HCT116 (cell line): Measurements from ENCODE around the gene CNN3. TPM values are rescaled to one million over a fixed set of nuclear protein-coding genes. Genes with fewer than 3 reads are reported as not detected.

Experiments used
- ATAC-seq: fragments of 200-7000 bp; cut with Tn5 transposase; 2 replicates; pipeline ENCODE4 v1.9.1; 2020; ENCODE audit warnings: mild to moderate bottlenecking, moderate library complexity
- BruUV-seq: library from RNA; stranded (reverse); fragments of 400-500 nt; replicated peaks from 2 replicates; lab custom pipeline; 2021; lab: Mats Ljungman, UMichigan
- CTCF ChIA-PET: fragments of 300-600 bp; sonication (Branson Sonifier 250); formaldehyde crosslinking; loops from one replicate; lab custom pipeline; 2021; ENCODE audit warnings: antibody characterized with exemption; lab: Charles Lee
- POLR2A ChIA-PET: fragments of 300-600, 350-600 bp; sonication (Branson Sonifier 250); formaldehyde crosslinking; loops from one replicate; lab custom pipeline; 2021; ENCODE audit warnings: antibody characterized with exemption; lab: Charles Lee
- RAD21 ChIA-PET, 2 experiments: fragments of 300-600 bp; sonication (Branson Sonifier 250); formaldehyde crosslinking; loops; one replicate each; lab custom pipeline; 2023; ENCODE audit warnings: low total read pairs in 2 of 2; ENCODE audit not compliant: uncharacterized antibody in 2 of 2, unreplicated experiment in 2 of 2, low non-redundant PET in 1 of 2; lab: Charles Lee
- DNase-seq: peaks from one replicate; pipeline ENCODE4 v3.0.0-alpha.2; 2010; ENCODE audit warnings: low read depth, low spot score
- H2AFZ ChIP-seq: fragments of 200-600 bp; shearing (Covaris generic), sonication (generic); 2 replicates; pipeline ENCODE4 v1.6.1; 2017; ENCODE audit warnings: low read depth, mixed run types, mixed read lengths, antibody characterized with exemption, low read length; ENCODE audit not compliant: poor library complexity, severe bottlenecking
- H3K27ac ChIP-seq: 2 replicates; pipeline ENCODE4 v1.5.1; 2012; ENCODE audit warnings: low read depth, low read length
- H3K27me3 ChIP-seq: fragments of 200-600 bp; sonication (generic); 2 replicates; pipeline ENCODE4 v1.6.1; 2016; ENCODE audit warnings: mixed run types, low read length, mixed read lengths; ENCODE audit not compliant: insufficient read depth
- H3K36me3 ChIP-seq, 2 experiments: fragments of 200-500 bp in 1 of 2; fragments of 200-600 bp in 1 of 2; sonication (Bioruptor generic) in 1 of 2; sonication (generic) in 1 of 2; 2 replicates each; pipeline versions ENCODE4 v1.5.1 to v1.6.1; 2014 to 2016; ENCODE audit warnings: low read length in 2 of 2, inconsistent platforms in 1 of 2, mixed read lengths in 1 of 2, mixed run types in 1 of 2; ENCODE audit not compliant: insufficient read depth in 2 of 2, control insufficient read depth in 1 of 2
- H3K4me1 ChIP-seq, 2 experiments: fragments of 200-600 bp in 1 of 2; sonication (generic) in 1 of 2; 2 replicates each; pipeline versions ENCODE4 v1.5.1 to v1.6.1; 2012 to 2017; ENCODE audit warnings: low read length in 2 of 2, inconsistent platforms in 1 of 2, mild to moderate bottlenecking in 1 of 2, mixed read lengths in 1 of 2, mixed run types in 1 of 2, moderate library complexity in 1 of 2; ENCODE audit not compliant: insufficient read depth in 2 of 2, control insufficient read depth in 1 of 2
- H3K4me2 ChIP-seq: fragments of 200-600 bp; sonication (generic); 2 replicates; pipeline ENCODE4 v1.6.1; 2017; ENCODE audit warnings: mixed run types, low read length, mixed read lengths
- H3K4me3 ChIP-seq, 2 experiments: fragments of 200-600 bp in 1 of 2; sonication (generic) in 1 of 2; replicated peaks in 1 of 2; 2 replicates each; pipeline ENCODE4 v1.5.1; 2011 to 2016; ENCODE audit warnings: low read length in 2 of 2, control low read depth in 1 of 2, low read depth in 1 of 2, mild to moderate bottlenecking in 1 of 2, mixed read lengths in 1 of 2, mixed run types in 1 of 2
- H3K79me2 ChIP-seq: fragments of 200-600 bp; sonication (generic); 2 replicates; pipeline ENCODE4 v1.6.1; 2017; ENCODE audit warnings: mild to moderate bottlenecking, mixed run types, low read length, moderate library complexity, mixed read lengths; ENCODE audit not compliant: insufficient read depth
- H3K9ac ChIP-seq: fragments of 200-600 bp; sonication (generic); 2 replicates; pipeline ENCODE4 v1.6.1; 2016; ENCODE audit warnings: low read length, mixed read lengths
- H3K9me2 ChIP-seq: fragments of 200-600 bp; sonication (generic), shearing (Covaris generic); 2 replicates; pipeline ENCODE4 v1.6.1; 2017; ENCODE audit warnings: mixed run types, mild to moderate bottlenecking, moderate library complexity; ENCODE audit not compliant: insufficient read depth
- H3K9me3 ChIP-seq, 2 experiments: fragments of 200-500 bp in 1 of 2; fragments of 200-600 bp in 1 of 2; sonication (Bioruptor generic) in 1 of 2; sonication (generic) in 1 of 2; 2 replicates each; pipeline ENCODE4 v1.6.1; 2014 to 2017; ENCODE audit warnings: low read length in 2 of 2, mixed read lengths in 2 of 2, inconsistent platforms in 1 of 2, low read depth in 1 of 2, mild to moderate bottlenecking in 1 of 2, mixed run types in 1 of 2, moderate library complexity in 1 of 2; ENCODE audit not compliant: control insufficient read depth in 1 of 2, insufficient read depth in 1 of 2
- H4K20me1 ChIP-seq: fragments of 200-600 bp; sonication (generic), shearing (Covaris generic); 2 replicates; pipeline ENCODE4 v1.6.1; 2017; ENCODE audit warnings: mixed run types, mild to moderate bottlenecking, moderate library complexity; ENCODE audit not compliant: insufficient read depth
- ATF3 ChIP-seq: IDR thresholded peaks from 2 replicates; pipeline ENCODE4 v1.6.1; 2012
- EGR1 ChIP-seq: IDR thresholded peaks from 2 replicates; pipeline ENCODE4 v1.6.1; 2012; ENCODE audit warnings: low read depth
- ELF1 ChIP-seq: IDR thresholded peaks from 2 replicates; pipeline ENCODE4 v1.6.1; 2012; ENCODE audit warnings: low read depth, borderline replicate concordance
- EZH2 ChIP-seq: fragments of 200-600 bp; sonication (generic); IDR thresholded peaks from 2 replicates; pipeline ENCODE4 v1.6.1; 2017; ENCODE audit warnings: antibody characterized with exemption, mixed run types
- EZH2phosphoT487 ChIP-seq: fragments of 200-600 bp; IDR thresholded peaks from 2 replicates; pipeline ENCODE4 v1.6.1; 2018; ENCODE audit warnings: antibody characterized with exemption, borderline replicate concordance
- JUND ChIP-seq: IDR thresholded peaks from 2 replicates; pipeline ENCODE4 v1.6.1; 2012
- POLR2AphosphoS5 ChIP-seq: IDR thresholded peaks from 2 replicates; pipeline ENCODE4 v1.6.1; 2011; ENCODE audit warnings: mild to moderate bottlenecking, low read depth, low read length, moderate library complexity
- SIN3A ChIP-seq: IDR thresholded peaks from 2 replicates; pipeline ENCODE4 v1.6.1; 2012; ENCODE audit warnings: low read depth
- SP1 ChIP-seq: IDR thresholded peaks from 2 replicates; pipeline ENCODE4 v1.6.1; 2012; ENCODE audit warnings: low read depth
- SRF ChIP-seq: IDR thresholded peaks from 2 replicates; pipeline ENCODE4 v1.6.1; 2012; ENCODE audit warnings: low read depth
- TCF7L2 ChIP-seq: IDR thresholded peaks from 2 replicates; pipeline ENCODE4 v1.7.0; 2011; ENCODE audit warnings: borderline replicate concordance, inconsistent platforms; ENCODE audit not compliant: insufficient read depth, insufficient read length; ENCODE audit errors: extremely low read depth
- ZBTB33 ChIP-seq: IDR thresholded peaks from 2 replicates; pipeline ENCODE4 v1.6.1; 2011; ENCODE audit warnings: mild to moderate bottlenecking, low read length, moderate library complexity; ENCODE audit not compliant: insufficient replicate concordance; ENCODE audit errors: extremely low read depth
- ZFX ChIP-seq: fragments of 450-650 bp; IDR thresholded peaks from 2 replicates; pipeline ENCODE4 v1.6.1; 2017
- ZNF274 ChIP-seq: fragments of 200-500 bp; sonication (Bioruptor generic); IDR thresholded peaks from 2 replicates; pipeline ENCODE4 v1.6.1; 2014; ENCODE audit warnings: mild to moderate bottlenecking, low read depth, low read length, inconsistent platforms
- intact Hi-C: fragments of 100-400 bp; cut with micrococcal nuclease; formaldehyde crosslinking; loops from 2 replicates; pipeline ENCODE4 v1.10.0; 2022
- total RNA-seq: library from RNA; stranded (reverse); gene quantifications from one replicate; pipeline ENCODE4 v1.2.1, GENCODE V29; 2021; ENCODE audit not compliant: unreplicated experiment
- TF ChIP-seq, protein P1 (sequence below), 3 experiments: fragments of 200-600 bp in 1 of 3; sonication (generic) in 1 of 3; IDR thresholded peaks in 2 of 3; conservative IDR thresholded peaks in 1 of 3; 2 replicates each; pipeline ENCODE4 v1.5.1; 2012 to 2017; ENCODE audit warnings: low read depth in 2 of 3, low read length in 2 of 3, antibody characterized with exemption in 1 of 3, borderline replicate concordance in 1 of 3, control low read depth in 1 of 3, mild to moderate bottlenecking in 1 of 3, mixed read lengths in 1 of 3, mixed run types in 1 of 3, moderate library complexity in 1 of 3; ENCODE audit not compliant: insufficient read depth in 1 of 3
- TF ChIP-seq, protein P2 (sequence below): IDR thresholded peaks from 2 replicates; pipeline ENCODE4 v1.6.1; 2012

Gene CNN3
- total RNA-seq, 1 experiment from 2014 or later = 109 TPM

GRCh38 chr1:94859174-94859573, 67.7 kb downstream of the CNN3 start:
- H2AFZ ChIP-seq = no peak overlapping the region
- H3K27me3 ChIP-seq = no peaks in the 10 kb centered on the region
- ChIA-PET RAD21 (no interaction called here), CTCF (interaction anchor here (1.2 kb wide), 1 partner anchor 183 kb away, joined by 6 read pairs; no protein-coding TSS in a partner anchor), POLR2A (no interaction called here)
- peaks cover 39 to 67% of the 10 kb centered on the region in 2 experiments for H3K4me1 ChIP-seq
- no peaks in the 10 kb centered on the region for H3K9me2 ChIP-seq
- H3K4me3 ChIP-seq = no peak overlapping the region
- no peaks in the 10 kb centered on the region for H3K79me2 ChIP-seq
- H4K20me1 ChIP-seq = no peaks in the 10 kb centered on the region
- no peak for ATAC-seq
- no peak overlapping the region for H3K4me2 ChIP-seq
- H3K27ac ChIP-seq = no peak overlapping the region
- BruUV-seq = no TSS peak
- H3K36me3 ChIP-seq = no peaks in the 10 kb centered on the region
- H3K9me3 ChIP-seq = no peaks in the 10 kb centered on the region
- intact Hi-C loops = no loop called here
- H3K9ac ChIP-seq = no peak overlapping the region
- no peak for DNase-seq
- TF ChIP-seq JUND (no peak), SP1 (no peak), EZH2phosphoT487 (no peak), ATF3 (no peak), EZH2 (no peak), ZBTB33 (no peak), TCF7L2 (no peak), SIN3A (no peak), POLR2AphosphoS5 (no peak), ZNF274 (no peak), EGR1 (no peak), ZFX (no peak), SRF (no peak), ELF1 (no peak)
- TF ChIP-seq, protein P1, sequence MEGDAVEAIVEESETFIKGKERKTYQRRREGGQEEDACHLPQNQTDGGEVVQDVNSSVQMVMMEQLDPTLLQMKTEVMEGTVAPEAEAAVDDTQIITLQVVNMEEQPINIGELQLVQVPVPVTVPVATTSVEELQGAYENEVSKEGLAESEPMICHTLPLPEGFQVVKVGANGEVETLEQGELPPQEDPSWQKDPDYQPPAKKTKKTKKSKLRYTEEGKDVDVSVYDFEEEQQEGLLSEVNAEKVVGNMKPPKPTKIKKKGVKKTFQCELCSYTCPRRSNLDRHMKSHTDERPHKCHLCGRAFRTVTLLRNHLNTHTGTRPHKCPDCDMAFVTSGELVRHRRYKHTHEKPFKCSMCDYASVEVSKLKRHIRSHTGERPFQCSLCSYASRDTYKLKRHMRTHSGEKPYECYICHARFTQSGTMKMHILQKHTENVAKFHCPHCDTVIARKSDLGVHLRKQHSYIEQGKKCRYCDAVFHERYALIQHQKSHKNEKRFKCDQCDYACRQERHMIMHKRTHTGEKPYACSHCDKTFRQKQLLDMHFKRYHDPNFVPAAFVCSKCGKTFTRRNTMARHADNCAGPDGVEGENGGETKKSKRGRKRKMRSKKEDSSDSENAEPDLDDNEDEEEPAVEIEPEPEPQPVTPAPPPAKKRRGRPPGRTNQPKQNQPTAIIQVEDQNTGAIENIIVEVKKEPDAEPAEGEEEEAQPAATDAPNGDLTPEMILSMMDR (IDR thresholded peaks at IDR 0.05 in 2 of 3, conservative IDR thresholded peaks at IDR 0.05 in 1 of 3; ENCODE audit: borderline replicate concordance in 1 of 3, insufficient read depth in 1 of 3, low read depth in 2 of 3, low read length in 2 of 3) = no peak
- TF ChIP-seq, protein P2, sequence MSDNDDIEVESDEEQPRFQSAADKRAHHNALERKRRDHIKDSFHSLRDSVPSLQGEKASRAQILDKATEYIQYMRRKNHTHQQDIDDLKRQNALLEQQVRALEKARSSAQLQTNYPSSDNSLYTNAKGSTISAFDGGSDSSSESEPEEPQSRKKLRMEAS = no peak
